Hematopoietic multipotent progenitor cell treated with erythropoietin and hydrocortisone succinate and interleukin-3 and kit ligand, for 8 days (in vitro differentiated cells): ENCODE results near the gene VCL.
A peak's percentile ranks its signal among the peaks of the same experiment; 100 is the strongest.
"Not testable (repeated sequence)": the region's sequence is repeated elsewhere in the genome, so short reads cannot be mapped to it uniquely, and the experiment has no call there.

Experiments
- DNase-seq: peaks from one replicate; pipeline ENCODE4 v3.0.0-alpha.2; 2015

VCL gene

GRCh38 chr10:73973427-73973826 lies 24.5 kb upstream of the VCL start:
- DNase-seq, result no peak

- DNase-seq, result no peak
Measured at GRCh38 chr10:73974309-73974946, 23.5 kb upstream of the VCL start.

- DNase-seq, result no peak
Measured at GRCh38 chr10:73975388-73975787, 22.5 kb upstream of the VCL start.

GRCh38 chr10:73979141-73979808 lies 18.6 kb upstream of the VCL start:
- no peak for DNase-seq

- DNase-seq, result no peak
Measured at GRCh38 chr10:73979809-73980433, 18.0 kb upstream of the VCL start.

- no peak for DNase-seq
Measured at GRCh38 chr10:73981812-73982211, 16.1 kb upstream of the VCL start.

- DNase-seq, result no peak
Measured at GRCh38 chr10:73983096-73984047, 14.5 kb upstream of the VCL start.

GRCh38 chr10:73989594-73990150 lies 8.2 kb upstream of the VCL start:
- DNase-seq, result peak; percentile 39

- no peak for DNase-seq
Measured at GRCh38 chr10:73991203-73991883, 6.6 kb upstream of the VCL start.

- DNase-seq, result peak; percentile 85
Measured at GRCh38 chr10:73991884-73992245, 6.1 kb upstream of the VCL start.

GRCh38 chr10:73992899-73993788 lies 4.8 kb upstream of the VCL start:
- DNase-seq, result peak; percentile 80

GRCh38 chr10:73995035-73995358 lies 2.9 kb upstream of the VCL start:
- no peak for DNase-seq

GRCh38 chr10:73997461-73997786 lies 492 bp upstream of the VCL start:
- DNase-seq, result peak; percentile 82

GRCh38 chr10:73998623-73998928 lies 660 bp downstream of the VCL start:
- no peak for DNase-seq

GRCh38 chr10:73998929-73999691 lies 1.2 kb downstream of the VCL start:
- DNase-seq, result no peak

GRCh38 chr10:73999703-74000102 lies 1.8 kb downstream of the VCL start:
- DNase-seq, result no peak

- not testable (repeated sequence) for DNase-seq
Measured at GRCh38 chr10:74000244-74000643, 2.3 kb downstream of the VCL start.

- DNase-seq, result no peak
Measured at GRCh38 chr10:74000892-74001669, 3.2 kb downstream of the VCL start.

- DNase-seq, result no peak
Measured at GRCh38 chr10:74006269-74006668, 8.4 kb downstream of the VCL start.

- peak; percentile 50 for DNase-seq
Measured at GRCh38 chr10:74008212-74008731, 10.4 kb downstream of the VCL start.
